SJCRH30 (cell line): ENCODE results near the gene GAGE13. TPM values are rescaled to one million over a fixed set of nuclear protein-coding genes. Genes with fewer than 3 reads are reported as not detected.
"Not testable (repeated sequence)": the region's sequence is repeated elsewhere in the genome, so short reads cannot be mapped to it uniquely, and the experiment has no call there.

Source experiments
- DNase-seq, 2 experiments: peaks; one replicate each; pipeline ENCODE4 v3.0.0-alpha.2; 2015 to 2020
- H3K27ac ChIP-seq: fragments of 250-450 bp; sonication (Bioruptor Pico); 2 replicates; pipeline ENCODE4 v1.5.1; 2020; ENCODE audit warnings: mild to moderate bottlenecking, moderate library complexity
- H3K27me3 ChIP-seq: fragments of 250-450 bp; sonication (Bioruptor Pico); 2 replicates; pipeline ENCODE4 v1.5.1; 2020; ENCODE audit warnings: mild to moderate bottlenecking, moderate library complexity
- H3K36me3 ChIP-seq: fragments of 250-450 bp; sonication (Bioruptor Pico); 2 replicates; pipeline ENCODE4 v1.5.1; 2020; ENCODE audit warnings: mild to moderate bottlenecking, moderate library complexity
- H3K4me1 ChIP-seq: fragments of 250-450 bp; sonication (Bioruptor Pico); 2 replicates; pipeline ENCODE4 v1.5.1; 2020; ENCODE audit warnings: mild to moderate bottlenecking, moderate library complexity
- H3K4me3 ChIP-seq: fragments of 250-450 bp; sonication (Bioruptor Pico); 2 replicates; pipeline ENCODE4 v1.5.1; 2020; ENCODE audit warnings: mild to moderate bottlenecking, moderate library complexity
- H3K9me3 ChIP-seq: fragments of 250-450 bp; sonication (Bioruptor Pico); replicated peaks from 2 replicates; pipeline ENCODE4 v1.5.1; 2020; ENCODE audit warnings: mild to moderate bottlenecking, moderate library complexity
- total RNA-seq: library from RNA; depleted of rRNA; stranded (reverse); fragments of >200 nt; shearing (Covaris generic); gene quantifications from 2 replicates; pipeline ENCODE4 v1.2.3, GENCODE V29; 2014

Gene GAGE13
- total RNA-seq, 1 experiment from 2014 or later = not detected

- H3K4me3 ChIP-seq = peak overlapping the region; percentile 10; the same call in 1 of the 2 replicates
- no peaks in the 10 kb centered on the region for H3K27me3 ChIP-seq
- H3K27ac ChIP-seq = no peak overlapping the region
- H3K4me1 ChIP-seq = no peaks in the 10 kb centered on the region
- H3K9me3 ChIP-seq = no peaks in the 10 kb centered on the region
- no peaks in the 10 kb centered on the region for H3K36me3 ChIP-seq
- DNase-seq = no peak
Observed at GRCh38 chrX:49309401-49309981, 21.9 kb upstream of the GAGE13 start.

GRCh38 chrX:49310371-49310770 is 21.0 kb upstream of the GAGE13 start:
- Histone ChIP-seq H3K4me3 (no peak overlapping the region), H3K36me3 (no peaks in the 10 kb centered on the region), H3K4me1 (no peaks in the 10 kb centered on the region), H3K27me3 (no peaks in the 10 kb centered on the region), H3K9me3 (no peaks in the 10 kb centered on the region), H3K27ac (no peak overlapping the region)
- no peak for DNase-seq

GRCh38 chrX:49312176-49312575 is 19.2 kb upstream of the GAGE13 start:
- no peak overlapping the region for H3K27ac ChIP-seq
- no peak for DNase-seq
- no peaks in the 10 kb centered on the region for H3K36me3 ChIP-seq
- no peaks in the 10 kb centered on the region for H3K27me3 ChIP-seq
- no peak overlapping the region for H3K4me3 ChIP-seq
- no peaks in the 10 kb centered on the region for H3K9me3 ChIP-seq
- no peaks in the 10 kb centered on the region for H3K4me1 ChIP-seq

GRCh38 chrX:49316085-49316484 is 15.3 kb upstream of the GAGE13 start:
- no peaks in the 10 kb centered on the region for H3K36me3 ChIP-seq
- no peaks in the 10 kb centered on the region for H3K27me3 ChIP-seq
- H3K9me3 ChIP-seq = no peaks in the 10 kb centered on the region
- H3K27ac ChIP-seq = no peak overlapping the region
- H3K4me1 ChIP-seq = no peaks in the 10 kb centered on the region
- no peak for DNase-seq
- H3K4me3 ChIP-seq = no peak overlapping the region

- H3K27me3 ChIP-seq, DNase-seq, H3K4me3 ChIP-seq, H3K4me1 ChIP-seq, H3K36me3 ChIP-seq, H3K27ac ChIP-seq, H3K9me3 ChIP-seq: not testable (repeated sequence)
Observed at GRCh38 chrX:49321737-49322136, 9.6 kb upstream of the GAGE13 start, which contains the start of gene GAGE12J. GAGE12J (plus strand) TSS chrX:49322037; CDS start chrX:49323194, 1,157 bp downstream.

- not testable (repeated sequence) for H3K36me3 ChIP-seq, H3K27me3 ChIP-seq, H3K9me3 ChIP-seq, DNase-seq, H3K4me3 ChIP-seq, H3K4me1 ChIP-seq, H3K27ac ChIP-seq
Observed at GRCh38 chrX:49322266-49322665, 9.1 kb upstream of the GAGE13 start.

GRCh38 chrX:49323735-49324134 is 7.6 kb upstream of the GAGE13 start:
- H3K4me1 ChIP-seq, H3K9me3 ChIP-seq, DNase-seq, H3K27me3 ChIP-seq, H3K4me3 ChIP-seq, H3K36me3 ChIP-seq, H3K27ac ChIP-seq: not testable (repeated sequence)

- not testable (repeated sequence) for DNase-seq, H3K9me3 ChIP-seq, H3K27me3 ChIP-seq, H3K4me1 ChIP-seq, H3K36me3 ChIP-seq, H3K4me3 ChIP-seq, H3K27ac ChIP-seq
Observed at GRCh38 chrX:49330421-49330820, 961 bp upstream of the GAGE13 start.

- not testable (repeated sequence) for H3K27ac ChIP-seq, H3K4me1 ChIP-seq, H3K9me3 ChIP-seq, DNase-seq, H3K4me3 ChIP-seq, H3K27me3 ChIP-seq, H3K36me3 ChIP-seq
Observed at GRCh38 chrX:49331841-49332240, 459 bp downstream of the GAGE13 start.

- H3K9me3 ChIP-seq, H3K4me3 ChIP-seq, DNase-seq, H3K36me3 ChIP-seq, H3K27ac ChIP-seq, H3K27me3 ChIP-seq, H3K4me1 ChIP-seq: not testable (repeated sequence)
Observed at GRCh38 chrX:49341449-49341848, 10.1 kb downstream of the GAGE13 start.

GRCh38 chrX:49344496-49345175 is 13.3 kb downstream of the GAGE13 start:
- DNase-seq, H3K27me3 ChIP-seq, H3K9me3 ChIP-seq, H3K36me3 ChIP-seq, H3K4me3 ChIP-seq, H3K27ac ChIP-seq, H3K4me1 ChIP-seq: not testable (repeated sequence)

GRCh38 chrX:49345402-49345801 is 14.0 kb downstream of the GAGE13 start:
- not testable (repeated sequence) for H3K9me3 ChIP-seq, H3K36me3 ChIP-seq, H3K27me3 ChIP-seq, DNase-seq, H3K4me3 ChIP-seq, H3K4me1 ChIP-seq, H3K27ac ChIP-seq

- H3K36me3 ChIP-seq, H3K9me3 ChIP-seq, DNase-seq, H3K4me1 ChIP-seq, H3K27me3 ChIP-seq, H3K27ac ChIP-seq, H3K4me3 ChIP-seq: not testable (repeated sequence)
Observed at GRCh38 chrX:49346150-49346549, 14.8 kb downstream of the GAGE13 start.
